ENCODE results near the gene AGAP1.

Gene AGAP1

GRCh38 chr2:235848055-235848454, 354.2 kb downstream of the AGAP1 start:
- no peak for DNase-seq (ENCODE audit: low read depth in 2 of 2)

- no peak for DNase-seq (ENCODE audit: low read depth in 2 of 2)
Observed at GRCh38 chr2:235848946-235849345, 355.1 kb downstream of the AGAP1 start.

- DNase-seq (ENCODE audit: low read depth in 2 of 2) = no peak
Observed at GRCh38 chr2:235849489-235849888, 355.6 kb downstream of the AGAP1 start.

- no peak for DNase-seq (ENCODE audit: low read depth in 2 of 2)
Observed at GRCh38 chr2:235850289-235850688, 356.4 kb downstream of the AGAP1 start.

- no peak for DNase-seq (ENCODE audit: low read depth in 2 of 2)
Observed at GRCh38 chr2:235850771-235851551, 357.1 kb downstream of the AGAP1 start.

GRCh38 chr2:235851828-235852525, 358.1 kb downstream of the AGAP1 start:
- DNase-seq (ENCODE audit: low read depth in 2 of 2) = no peak

- DNase-seq (ENCODE audit: low read depth in 2 of 2) = no peak
Observed at GRCh38 chr2:235852526-235852920, 358.7 kb downstream of the AGAP1 start.

- DNase-seq (ENCODE audit: low read depth in 2 of 2) = no peak
Observed at GRCh38 chr2:235854276-235854675, 360.4 kb downstream of the AGAP1 start.

GRCh38 chr2:235855011-235855410, 361.2 kb downstream of the AGAP1 start:
- DNase-seq (ENCODE audit: low read depth in 2 of 2) = no peak

GRCh38 chr2:235856151-235856854, 362.5 kb downstream of the AGAP1 start:
- no peak for DNase-seq (ENCODE audit: low read depth in 2 of 2)

GRCh38 chr2:235857598-235857997, 363.8 kb downstream of the AGAP1 start:
- DNase-seq (ENCODE audit: low read depth in 2 of 2) = no peak

GRCh38 chr2:235858881-235859280, 365.0 kb downstream of the AGAP1 start:
- DNase-seq (ENCODE audit: low read depth in 2 of 2) = no peak

- no peak for DNase-seq (ENCODE audit: low read depth in 2 of 2)
Observed at GRCh38 chr2:235859651-235860050, 365.8 kb downstream of the AGAP1 start.

GRCh38 chr2:235860111-235860510, 366.3 kb downstream of the AGAP1 start:
- no peak for DNase-seq (ENCODE audit: low read depth in 2 of 2)

- DNase-seq (ENCODE audit: low read depth in 2 of 2) = no peak
Observed at GRCh38 chr2:235860871-235861270, 367.0 kb downstream of the AGAP1 start.

- DNase-seq (ENCODE audit: low read depth in 2 of 2) = no peak
Observed at GRCh38 chr2:235861383-235861782, 367.5 kb downstream of the AGAP1 start.

GRCh38 chr2:235863414-235863813, 369.6 kb downstream of the AGAP1 start:
- no peak for DNase-seq (ENCODE audit: low read depth in 2 of 2)

GRCh38 chr2:235864302-235864701, 370.5 kb downstream of the AGAP1 start:
- DNase-seq (ENCODE audit: low read depth in 2 of 2) = no peak

- DNase-seq (ENCODE audit: low read depth in 2 of 2) = no peak
Observed at GRCh38 chr2:235864733-235865515, 371.1 kb downstream of the AGAP1 start.

GRCh38 chr2:235866373-235866772, 372.5 kb downstream of the AGAP1 start:
- no peak for DNase-seq (ENCODE audit: low read depth in 2 of 2)

GRCh38 chr2:235868224-235868623, 374.4 kb downstream of the AGAP1 start:
- DNase-seq (ENCODE audit: low read depth in 2 of 2) = no peak

GRCh38 chr2:235868645-235869044, 374.8 kb downstream of the AGAP1 start:
- no peak for DNase-seq (ENCODE audit: low read depth in 2 of 2)
